SK-N-SH (cell line): ENCODE measurements around the gene NCKAP5. TPM values are rescaled to one million over a fixed set of nuclear protein-coding genes. Genes with fewer than 3 reads are reported as not detected.

Source experiments
- CTCF ChIA-PET: fragments of 300-600, 350-600 bp; formaldehyde crosslinking; extraction: SDS; loops from one replicate; lab custom pipeline; 2021; lab: Yijun Ruan, JAX
- POLR2A ChIA-PET: fragments of 350-600 bp; sonication (Branson Sonifier 250); formaldehyde crosslinking; extraction: SDS; loops from one replicate; lab custom pipeline; 2020; ENCODE audit warnings: antibody characterized with exemption, inconsistent platforms; lab: Yijun Ruan, JAX
- DNase-seq: peaks from one replicate; pipeline ENCODE4 v3.0.0; 2012
- H2AFZ ChIP-seq: fragments of 200-600 bp; sonication (generic); 2 replicates; pipeline ENCODE4 v1.8.1; 2016; ENCODE audit warnings: antibody characterized with exemption, mild to moderate bottlenecking, low read depth
- H3F3A ChIP-seq: fragments of 200-600 bp; sonication (generic); replicated peaks from 2 replicates; pipeline ENCODE3; 2016; ENCODE audit warnings: antibody characterized with exemption, mild to moderate bottlenecking; ENCODE audit not compliant: insufficient read depth
- H3K27ac ChIP-seq, 2 experiments: fragments of 200-500 bp in 1 of 2; fragments of 200-600 bp in 1 of 2; sonication (Bioruptor generic) in 1 of 2; sonication (generic), shearing (Covaris generic) in 1 of 2; 2 replicates each; pipeline versions ENCODE4 v1.5.1 to v1.6.1; 2014 to 2016; ENCODE audit warnings: low read depth in 2 of 2, inconsistent platforms in 1 of 2, low read length in 1 of 2, mild to moderate bottlenecking in 1 of 2, mixed read lengths in 1 of 2
- H3K27me3 ChIP-seq: fragments of 200-600 bp; sonication (generic), shearing (Covaris generic); 2 replicates; pipeline ENCODE4 v1.6.1; 2016; ENCODE audit warnings: mixed run types; ENCODE audit not compliant: insufficient read depth
- H3K36me3 ChIP-seq, 2 experiments: fragments of 200-500 bp in 1 of 2; fragments of 200-600 bp in 1 of 2; sonication (Bioruptor generic) in 1 of 2; sonication (generic) in 1 of 2; replicated peaks in 1 of 2; 2 replicates each; pipeline versions ENCODE3 to v1.5.1; 2014 to 2016; ENCODE audit warnings: low read length in 1 of 2, mild to moderate bottlenecking in 1 of 2; ENCODE audit not compliant: insufficient read depth in 2 of 2, control insufficient read depth in 1 of 2
- H3K4me1 ChIP-seq, 2 experiments: fragments of 200-500 bp in 1 of 2; fragments of 200-600 bp in 1 of 2; sonication (Bioruptor generic) in 1 of 2; sonication (generic), shearing (Covaris generic) in 1 of 2; 2 replicates each; pipeline versions ENCODE4 v1.5.1 to v1.6.1; 2014 to 2016; ENCODE audit warnings: low read depth in 1 of 2, low read length in 1 of 2, mixed run types in 1 of 2; ENCODE audit not compliant: insufficient read depth in 2 of 2, control insufficient read depth in 1 of 2
- H3K4me2 ChIP-seq: fragments of 200-600 bp; sonication (generic), shearing (Covaris generic); 2 replicates; pipeline ENCODE4 v1.6.1; 2017; ENCODE audit warnings: mixed run types
- H3K4me3 ChIP-seq, 2 experiments: fragments of 200-500 bp in 1 of 2; fragments of 200-600 bp in 1 of 2; sonication (Bioruptor generic) in 1 of 2; sonication (generic), shearing (Covaris generic) in 1 of 2; 2 replicates each; pipeline versions ENCODE4 v1.5.1 to v1.8.1; 2014 to 2016; ENCODE audit warnings: low read depth in 2 of 2, inconsistent platforms in 1 of 2, low read length in 1 of 2, mild to moderate bottlenecking in 1 of 2, mixed read lengths in 1 of 2, moderate library complexity in 1 of 2
- H3K79me2 ChIP-seq: fragments of 200-600 bp; sonication (generic); 2 replicates; pipeline ENCODE4 v1.8.1; 2017; ENCODE audit warnings: mild to moderate bottlenecking; ENCODE audit not compliant: insufficient read depth
- H3K9ac ChIP-seq: fragments of 200-600 bp; sonication (generic); 2 replicates; pipeline ENCODE4 v1.6.1; 2017; ENCODE audit warnings: mixed run types
- H3K9me2 ChIP-seq: fragments of 200-600 bp; sonication (generic); 2 replicates; pipeline ENCODE4 v1.6.1; 2017; ENCODE audit warnings: mixed run types
- H3K9me3 ChIP-seq: fragments of 200-600 bp; sonication (generic); 2 replicates; pipeline ENCODE4 v1.6.1; 2017; ENCODE audit warnings: mixed run types, mild to moderate bottlenecking, moderate library complexity
- H4K20me1 ChIP-seq: fragments of 200-600 bp; sonication (generic); 2 replicates; pipeline ENCODE4 v1.6.1; 2017; ENCODE audit warnings: mild to moderate bottlenecking, mixed run types; ENCODE audit not compliant: insufficient read depth
- CTCF ChIP-seq: fragments of 200-600 bp; sonication (generic); IDR thresholded peaks from 2 replicates; pipeline ENCODE4 v1.6.1; 2017; ENCODE audit warnings: antibody characterized with exemption, mild to moderate bottlenecking, moderate library complexity
- EP300 ChIP-seq, 2 experiments: IDR thresholded peaks; 2 replicates each; pipeline versions ENCODE4 v1.4.0 to v1.6.1; 2012; ENCODE audit warnings: borderline replicate concordance in 1 of 2, low read depth in 1 of 2, low read length in 1 of 2
- EZH2phosphoT487 ChIP-seq: fragments of 200-600 bp; sonication (generic); IDR thresholded peaks from 2 replicates; pipeline ENCODE4 v1.6.1; 2017; ENCODE audit warnings: low read depth, mixed run types, mild to moderate bottlenecking, antibody characterized with exemption, moderate library complexity, borderline replicate concordance
- FOSL2 ChIP-seq: IDR thresholded peaks from 2 replicates; pipeline ENCODE4 v1.4.0; 2012; ENCODE audit warnings: low read depth, mild to moderate bottlenecking, moderate library complexity, borderline replicate concordance
- FOXJ3 ChIP-seq: sonication (generic); formaldehyde crosslinking; IDR thresholded peaks from 2 replicates; pipeline ENCODE4 v1.5.1; 2020; ENCODE audit warnings: mild to moderate bottlenecking, missing genetic modification reagents
- MEF2A ChIP-seq: IDR thresholded peaks from 2 replicates; pipeline ENCODE4 v1.4.0; 2012; ENCODE audit warnings: low read depth, borderline replicate concordance
- NFIC ChIP-seq: IDR thresholded peaks from 2 replicates; pipeline ENCODE4 v1.4.0; 2012; ENCODE audit warnings: borderline replicate concordance
- NRF1 ChIP-seq: IDR thresholded peaks from 2 replicates; pipeline ENCODE4 v1.6.1; 2012; ENCODE audit warnings: low read depth, mild to moderate bottlenecking, low read length
- POLR2AphosphoS5 ChIP-seq: IDR thresholded peaks from 2 replicates; pipeline ENCODE4 v1.6.1; 2012; ENCODE audit warnings: low read depth, low read length
- RAD21 ChIP-seq: IDR thresholded peaks from 2 replicates; pipeline ENCODE4 v1.6.1; 2012; ENCODE audit warnings: mild to moderate bottlenecking, low read length
- REST ChIP-seq: IDR thresholded peaks from 2 replicates; pipeline ENCODE4 v1.6.1; 2012; ENCODE audit warnings: mild to moderate bottlenecking, low read depth, low read length, moderate library complexity
- RFX5 ChIP-seq: IDR thresholded peaks from 2 replicates; pipeline ENCODE4 v1.6.1; 2012; ENCODE audit warnings: mild to moderate bottlenecking, improper control_type of control experiment, low read length
- SIN3A ChIP-seq: IDR thresholded peaks from 2 replicates; pipeline ENCODE4 v1.6.1; 2012; ENCODE audit warnings: low read depth, mild to moderate bottlenecking, low read length, moderate library complexity, borderline replicate concordance
- USF1 ChIP-seq: IDR thresholded peaks from 2 replicates; pipeline ENCODE4 v1.4.0; 2012; ENCODE audit warnings: low read depth, borderline replicate concordance
- YY1 ChIP-seq: IDR thresholded peaks from 2 replicates; pipeline ENCODE4 v1.4.0; 2012; ENCODE audit warnings: low read depth, mild to moderate bottlenecking
- WGBS: methylation state at CpG from one replicate; pipeline ENCODE4 v1.1.6; 2017; ENCODE audit warnings: low lambda C conversion rate; 5-methylcytosine and 5-hydroxymethylcytosine counted together
- polyA plus RNA-seq, 3 experiments: library from polyadenylated mRNA; depleted of rRNA; stranded (reverse); fragments of >200 nt; gene quantifications; 2 replicates each; pipeline ENCODE4 v1.2.3, GENCODE V29; 2012

NCKAP5 gene
- polyA plus RNA-seq, 1 of the 3 experiments (the other 2 are of a cell fraction): 0.02 TPM

- Histone ChIP-seq H3K9me3 (no peaks in the 10 kb centered on the region), H3K9me2 (no peaks in the 10 kb centered on the region), H3K27ac (no peak overlapping the region), H3K4me1 (peaks cover 0 to 14% of the 10 kb centered on the region in 2 experiments; a peak in 3 of 4 replicates), H3K9ac (no peak overlapping the region), H2AFZ (no peak overlapping the region), H3K27me3 (no peaks in the 10 kb centered on the region), H3K4me2 (no peak overlapping the region), H3K79me2 (no peaks in the 10 kb centered on the region), H4K20me1 (no peaks in the 10 kb centered on the region), H3F3A (no peaks in the 10 kb centered on the region), H3K4me3 (no peak overlapping the region), H3K36me3 (no peaks in the 10 kb centered on the region)
- ChIA-PET CTCF (no interaction called here), POLR2A (no interaction called here)
- 73% methylated on average over 1 of the region's 1 CpG for WGBS
- DNase-seq: no peak
- no peak for TF ChIP-seq CTCF
- no peak for TF ChIP-seq REST
- no peak for TF ChIP-seq USF1
- TF ChIP-seq RFX5: no peak
- no peak for TF ChIP-seq YY1
- no peak for TF ChIP-seq FOSL2
- no peak for TF ChIP-seq POLR2AphosphoS5
- TF ChIP-seq MEF2A: no peak
- TF ChIP-seq SIN3A: no peak
- TF ChIP-seq RAD21: no peak
- no peak for TF ChIP-seq EZH2phosphoT487
- no peak for TF ChIP-seq FOXJ3
- no peak for TF ChIP-seq NFIC
- TF ChIP-seq NRF1: no peak
- TF ChIP-seq EP300 (IDR thresholded peaks at IDR 0.05; ENCODE audit: borderline replicate concordance in 1 of 2, low read depth in 1 of 2, low read length in 1 of 2): no peak
Observed at GRCh38 chr2:133426791-133427190, 141.5 kb downstream of the NCKAP5 start.
